ENCODE results near the gene PDXDC1. TPM values are rescaled to one million over a fixed set of nuclear protein-coding genes. Genes with fewer than 3 reads are reported as not detected.
A peak's percentile ranks its signal among the peaks of the same experiment; 100 is the strongest.

Gene PDXDC1
- total RNA-seq, 2 donors from 2014 or later: 63.3 to 66.2 TPM

GRCh38 chr16:15031179-15031578, 56.4 kb downstream of the PDXDC1 start:
- no peak overlapping the region for H3K27ac ChIP-seq
- intact Hi-C loops (cut with DNase I): no loop called here
- no peaks in the 10 kb centered on the region for H3K27me3 ChIP-seq
- no peak for TF ChIP-seq POLR2A (IDR thresholded peaks at IDR 0.05)
- TF ChIP-seq, protein P1, sequence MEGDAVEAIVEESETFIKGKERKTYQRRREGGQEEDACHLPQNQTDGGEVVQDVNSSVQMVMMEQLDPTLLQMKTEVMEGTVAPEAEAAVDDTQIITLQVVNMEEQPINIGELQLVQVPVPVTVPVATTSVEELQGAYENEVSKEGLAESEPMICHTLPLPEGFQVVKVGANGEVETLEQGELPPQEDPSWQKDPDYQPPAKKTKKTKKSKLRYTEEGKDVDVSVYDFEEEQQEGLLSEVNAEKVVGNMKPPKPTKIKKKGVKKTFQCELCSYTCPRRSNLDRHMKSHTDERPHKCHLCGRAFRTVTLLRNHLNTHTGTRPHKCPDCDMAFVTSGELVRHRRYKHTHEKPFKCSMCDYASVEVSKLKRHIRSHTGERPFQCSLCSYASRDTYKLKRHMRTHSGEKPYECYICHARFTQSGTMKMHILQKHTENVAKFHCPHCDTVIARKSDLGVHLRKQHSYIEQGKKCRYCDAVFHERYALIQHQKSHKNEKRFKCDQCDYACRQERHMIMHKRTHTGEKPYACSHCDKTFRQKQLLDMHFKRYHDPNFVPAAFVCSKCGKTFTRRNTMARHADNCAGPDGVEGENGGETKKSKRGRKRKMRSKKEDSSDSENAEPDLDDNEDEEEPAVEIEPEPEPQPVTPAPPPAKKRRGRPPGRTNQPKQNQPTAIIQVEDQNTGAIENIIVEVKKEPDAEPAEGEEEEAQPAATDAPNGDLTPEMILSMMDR (IDR thresholded peaks at IDR 0.05): no peak
- no peak overlapping the region for H3K4me3 ChIP-seq
- H3K4me1 ChIP-seq: no peaks in the 10 kb centered on the region
- H3K36me3 ChIP-seq (replicated peaks in 1 of 2; ENCODE audit: insufficient read depth in 1 of 2, low read depth in 2 of 2): peaks cover 15 to 43% of the 10 kb centered on the region in 2 donors
- WGBS, 2 donors: 90 to 100% methylated on average over 2 of the region's 2 CpGs
- no peaks in the 10 kb centered on the region for H3K9me3 ChIP-seq
- DNase-seq (no peak), ATAC-seq (no peak)

- WGBS, 2 donors: 91 to 95% methylated on average over 8 of the region's 8 CpGs
- Histone ChIP-seq H3K4me1 (no peaks in the 10 kb centered on the region), H3K27ac (no peak overlapping the region), H3K4me3 (no peak overlapping the region), H3K9me3 (no peaks in the 10 kb centered on the region), H3K27me3 (no peaks in the 10 kb centered on the region), H3K36me3 (replicated peaks in 1 of 2; ENCODE audit: insufficient read depth in 1 of 2, low read depth in 2 of 2) (peaks cover 15 to 43% of the 10 kb centered on the region in 2 donors)
- intact Hi-C loops (cut with DNase I): no loop called here
- ATAC-seq: no peak
- TF ChIP-seq, protein P1 (IDR thresholded peaks at IDR 0.05): no peak
- no peak for TF ChIP-seq POLR2A (IDR thresholded peaks at IDR 0.05)
- no peak for DNase-seq
Observed at GRCh38 chr16:15031586-15031985, 56.8 kb downstream of the PDXDC1 start.

DNA sequence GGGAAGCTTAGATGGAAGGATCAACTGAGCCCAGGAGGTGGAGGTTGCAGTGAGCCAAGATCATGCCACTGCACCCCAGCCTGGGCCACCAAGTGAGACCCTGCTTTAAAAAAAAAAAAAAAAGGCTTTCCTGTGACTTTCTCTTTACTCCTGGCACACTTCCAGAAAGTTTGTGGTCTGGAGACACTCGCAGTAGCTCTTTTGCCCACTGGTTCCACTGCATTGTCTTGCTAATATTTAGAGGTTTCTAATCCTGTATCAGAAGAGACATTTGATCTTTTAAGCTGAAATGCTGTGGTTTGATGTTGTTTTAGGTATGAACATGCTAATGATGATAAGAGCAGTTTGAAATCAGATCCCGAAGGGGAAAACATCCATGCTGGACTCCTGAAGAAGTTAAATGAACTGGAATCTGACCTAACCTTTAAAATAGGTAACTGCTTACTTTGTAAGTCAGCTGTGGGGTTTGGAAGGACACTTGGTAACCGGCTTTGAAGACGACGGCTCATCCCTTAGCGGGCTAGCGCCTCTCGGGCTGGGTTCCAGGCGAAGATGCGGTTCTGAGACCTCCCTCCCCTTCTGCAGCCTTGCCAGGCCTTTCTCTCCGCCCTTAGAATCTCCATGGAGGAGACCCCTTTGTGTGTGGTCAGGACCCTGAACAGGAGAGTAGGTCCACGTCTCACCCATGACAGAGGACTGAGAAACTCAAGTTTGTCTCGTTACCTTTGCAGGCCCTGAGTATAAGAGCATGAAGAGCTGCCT, 57.9 kb downstream of the PDXDC1 start:
- Histone ChIP-seq H3K36me3 (replicated peaks in 1 of 2; ENCODE audit: insufficient read depth in 1 of 2, low read depth in 2 of 2) (peaks cover 15 to 52% of the 10 kb centered on the region in 2 donors), H3K27ac (no peak overlapping the region), H3K9me3 (no peaks in the 10 kb centered on the region), H3K27me3 (no peaks in the 10 kb centered on the region), H3K4me1 (no peaks in the 10 kb centered on the region), H3K4me3 (no peak overlapping the region)
- intact Hi-C loops (cut with DNase I): no loop called here
- DNase-seq: no peak
- 91 to 93% methylated on average over 11 to 13 of the region's 13 CpGs for WGBS, 2 donors
- no peak for ATAC-seq
- TF ChIP-seq POLR2A (IDR thresholded peaks at IDR 0.05): no peak

GRCh38 chr16:15033309-15033707, 58.5 kb downstream of the PDXDC1 start:
- H3K27me3 ChIP-seq: no peaks in the 10 kb centered on the region
- no peak for DNase-seq
- peak; percentile 13 for ATAC-seq
- no peak overlapping the region for H3K4me3 ChIP-seq
- peaks cover 15 to 52% of the 10 kb centered on the region in 2 donors for H3K36me3 ChIP-seq (replicated peaks in 1 of 2; ENCODE audit: insufficient read depth in 1 of 2, low read depth in 2 of 2)
- no peak overlapping the region for H3K27ac ChIP-seq
- no peaks in the 10 kb centered on the region for H3K4me1 ChIP-seq
- no peak for TF ChIP-seq POLR2A (IDR thresholded peaks at IDR 0.05)
- TF ChIP-seq, protein P1 (IDR thresholded peaks at IDR 0.05): no peak
- intact Hi-C loops (cut with DNase I): no loop called here
- 75 to 81% methylated on average over 12 to 14 of the region's 14 CpGs for WGBS, 2 donors
- no peaks in the 10 kb centered on the region for H3K9me3 ChIP-seq

DNA sequence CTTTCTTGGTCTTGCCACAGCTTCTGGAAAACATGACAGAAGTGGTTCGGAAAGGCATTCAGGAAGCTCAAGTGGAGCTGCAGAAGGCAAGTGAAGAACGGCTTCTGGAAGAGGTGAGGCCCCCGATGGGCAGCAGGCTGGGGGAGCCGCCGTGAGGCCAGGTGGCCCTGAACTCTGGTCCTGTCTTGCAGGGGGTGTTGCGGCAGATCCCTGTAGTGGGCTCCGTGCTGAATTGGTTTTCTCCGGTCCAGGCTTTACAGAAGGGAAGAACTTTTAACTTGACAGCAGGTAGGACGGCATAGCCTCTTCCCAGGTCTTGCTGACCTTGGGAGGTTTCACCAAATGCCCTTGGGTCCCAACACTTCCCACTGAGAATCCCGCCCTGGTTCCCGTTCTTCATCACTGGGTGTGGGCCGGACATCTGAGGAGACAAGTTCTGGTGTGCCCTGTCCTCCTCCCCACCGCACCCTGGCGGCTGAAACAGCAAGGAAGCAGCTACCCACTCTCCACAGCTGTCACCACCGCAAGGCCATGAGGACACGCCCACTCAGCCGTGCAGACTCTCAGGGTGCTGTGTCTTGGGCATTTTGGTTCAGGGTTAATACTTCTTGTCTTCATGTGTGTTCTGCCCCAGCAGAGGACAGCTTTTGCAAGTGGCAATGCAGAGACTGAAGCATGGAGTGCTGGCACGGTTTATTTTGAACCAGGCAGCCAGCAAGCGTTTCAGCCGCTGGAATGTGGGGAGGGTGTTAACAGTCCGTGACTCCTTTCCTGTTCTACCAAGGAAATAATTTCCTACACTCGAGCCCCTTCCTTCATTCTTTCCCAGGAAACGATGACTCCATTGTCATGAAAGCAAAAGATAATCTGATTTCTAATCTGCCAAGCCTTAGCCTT, 59.7 kb downstream of the PDXDC1 start:
- TF ChIP-seq POLR2A (IDR thresholded peaks at IDR 0.05): no peak
- TF ChIP-seq, protein P1 (IDR thresholded peaks at IDR 0.05): no peak
- peaks cover 15 to 56% of the 10 kb centered on the region in 2 donors for H3K36me3 ChIP-seq (replicated peaks in 1 of 2; ENCODE audit: insufficient read depth in 1 of 2, low read depth in 2 of 2)
- no peak overlapping the region for H3K4me3 ChIP-seq
- no peaks in the 10 kb centered on the region for H3K9me3 ChIP-seq
- DNase-seq (no peak), ATAC-seq (no peak)
- 84 to 91% methylated on average over 17 to 23 of the region's 23 CpGs for WGBS, 2 donors
- H3K27me3 ChIP-seq: no peaks in the 10 kb centered on the region
- no peaks in the 10 kb centered on the region for H3K4me1 ChIP-seq
- H3K27ac ChIP-seq: no peak overlapping the region
- intact Hi-C loops (cut with DNase I): no loop called here
